Measurements from ENCODE around the gene FAM117A.
"Not testable (repeated sequence)": the region's sequence is repeated elsewhere in the genome, so short reads cannot be mapped to it uniquely, and the experiment has no call there.

FAM117A gene

DNA sequence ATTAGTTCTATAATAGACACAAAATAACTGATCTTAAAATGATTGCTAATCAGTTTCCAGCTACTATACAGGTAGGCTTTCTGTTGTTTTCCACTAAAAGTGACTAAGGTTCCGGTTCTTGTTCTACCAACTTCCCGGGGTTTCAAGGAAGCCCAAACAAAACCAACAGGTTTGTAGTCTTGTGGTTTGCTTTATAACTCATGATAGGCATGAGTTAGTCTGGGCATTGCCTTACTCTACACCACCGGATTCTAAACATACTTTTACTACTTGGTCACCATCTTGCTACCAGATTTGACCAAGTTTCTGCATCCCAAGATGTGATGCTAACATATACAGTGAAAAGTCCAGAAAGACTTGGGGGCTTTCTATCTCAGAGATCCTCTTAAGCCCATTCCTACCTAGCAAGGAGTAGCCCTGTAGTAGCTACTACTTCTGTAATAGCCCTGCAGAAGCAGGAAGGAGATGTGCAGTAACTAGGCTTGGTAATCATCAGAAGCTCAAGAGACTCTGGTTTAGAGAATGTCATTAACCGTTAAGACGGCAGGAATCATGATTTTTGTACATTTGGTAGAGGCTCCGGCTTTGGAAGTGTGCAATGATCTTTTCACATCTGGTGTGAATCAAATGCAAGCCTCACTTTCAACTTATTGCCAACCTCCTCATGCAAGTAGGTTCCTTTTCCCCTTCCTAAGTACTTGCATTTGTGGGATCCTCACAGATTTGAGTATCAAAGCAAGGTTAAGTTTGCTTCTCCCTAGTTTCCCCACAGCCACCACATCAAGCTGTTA lies 1.6 kb downstream of the FAM117A start:
- DNase-seq = no peak

- no peak for DNase-seq
These were observed 2.9 kb downstream of the FAM117A start for GRCh38 chr17:49760932-49761558.

- no peak for DNase-seq
These were observed 3.6 kb downstream of the FAM117A start for GRCh38 chr17:49760296-49760695.

DNA sequence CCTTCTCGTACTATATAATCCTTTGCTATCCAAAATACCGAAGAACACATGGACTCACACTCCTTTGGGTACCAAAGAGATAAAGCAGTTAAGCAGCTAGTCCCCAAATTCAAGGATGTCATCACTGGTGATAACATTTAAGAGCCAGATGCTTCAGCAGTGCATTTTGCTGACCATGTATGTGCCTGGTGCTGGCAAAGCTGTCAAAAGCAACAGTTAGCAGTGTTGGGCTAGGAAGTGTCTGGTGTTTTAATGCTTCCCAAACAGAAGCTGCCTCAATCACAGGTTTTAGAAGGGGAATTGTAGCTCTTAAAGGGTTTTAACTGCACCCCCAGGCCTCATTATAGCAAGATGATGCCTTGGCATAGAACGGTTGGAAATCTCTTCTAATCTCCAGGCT lies 4.7 kb downstream of the FAM117A start:
- DNase-seq = no peak

- DNase-seq = not testable (repeated sequence)
These were observed 5.4 kb downstream of the FAM117A start for GRCh38 chr17:49758464-49759010.

DNA sequence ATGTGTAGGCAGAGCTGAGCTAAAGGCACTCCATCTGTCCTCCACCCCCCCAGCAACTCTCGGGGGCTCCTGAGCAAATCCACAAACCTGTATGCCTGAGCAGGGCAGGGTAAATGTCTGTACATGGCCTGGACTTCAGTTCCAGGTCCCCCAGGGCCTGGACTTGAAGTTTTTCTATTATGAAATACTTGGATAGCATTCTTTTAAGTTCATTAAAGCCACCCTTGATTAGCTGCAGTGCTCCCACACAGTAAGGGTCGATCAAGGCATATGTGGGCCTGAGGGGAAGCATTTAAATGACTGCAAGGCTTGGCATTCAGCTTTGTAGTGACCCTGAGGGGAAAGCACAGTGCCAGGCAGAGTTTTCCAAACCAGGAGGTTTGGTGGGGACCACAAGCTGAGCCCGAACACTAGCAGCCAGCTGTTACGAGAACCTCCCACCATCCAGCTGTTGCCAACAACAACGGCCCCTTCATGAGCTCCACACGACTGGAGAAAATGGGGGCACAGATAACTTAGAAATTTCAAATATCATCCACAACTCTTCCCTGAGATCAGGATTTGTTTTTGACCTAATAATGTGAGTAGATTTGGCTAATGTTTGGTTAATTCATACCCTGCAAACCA lies 6.7 kb downstream of the FAM117A start:
- no peak for DNase-seq

DNA sequence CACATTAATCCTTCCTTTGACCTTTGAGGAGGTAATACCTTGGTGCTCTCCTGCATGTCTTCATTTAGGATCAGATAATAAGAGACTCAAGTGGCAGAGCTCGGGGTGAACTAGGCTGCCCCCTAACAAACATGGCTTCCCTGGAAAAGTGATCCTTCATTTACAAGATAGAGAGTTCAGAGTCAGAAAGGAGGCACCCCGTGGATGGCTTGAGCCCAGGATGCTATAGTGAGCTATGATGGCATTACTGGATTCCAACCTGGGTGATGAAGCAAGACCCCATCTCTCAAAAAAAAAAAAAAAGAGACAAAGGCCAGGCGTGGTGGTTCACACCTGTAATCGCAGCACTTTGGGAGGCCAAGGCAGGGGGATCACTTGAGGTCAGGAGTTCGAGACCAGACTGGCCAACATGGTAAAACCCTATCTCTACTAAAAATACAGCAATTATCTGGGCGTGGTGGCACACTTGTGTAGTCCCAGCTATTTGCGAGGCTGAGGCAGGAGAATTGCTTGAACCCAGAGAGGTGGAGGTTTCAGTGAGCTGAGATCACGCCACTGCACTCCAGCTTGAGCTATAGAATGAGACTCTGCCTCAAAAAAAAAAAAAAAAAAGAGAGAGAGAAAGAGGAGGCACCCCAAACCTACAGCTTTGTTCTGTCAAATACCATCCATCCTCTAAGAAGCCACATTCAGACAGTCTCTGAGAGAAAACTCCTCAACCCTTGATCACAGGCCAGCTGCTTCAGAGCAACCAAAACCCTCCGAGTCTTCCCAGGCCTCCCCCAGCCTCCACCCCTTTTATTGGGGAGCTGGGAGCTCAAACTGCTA lies 7.4 kb downstream of the FAM117A start:
- DNase-seq = no peak

DNA sequence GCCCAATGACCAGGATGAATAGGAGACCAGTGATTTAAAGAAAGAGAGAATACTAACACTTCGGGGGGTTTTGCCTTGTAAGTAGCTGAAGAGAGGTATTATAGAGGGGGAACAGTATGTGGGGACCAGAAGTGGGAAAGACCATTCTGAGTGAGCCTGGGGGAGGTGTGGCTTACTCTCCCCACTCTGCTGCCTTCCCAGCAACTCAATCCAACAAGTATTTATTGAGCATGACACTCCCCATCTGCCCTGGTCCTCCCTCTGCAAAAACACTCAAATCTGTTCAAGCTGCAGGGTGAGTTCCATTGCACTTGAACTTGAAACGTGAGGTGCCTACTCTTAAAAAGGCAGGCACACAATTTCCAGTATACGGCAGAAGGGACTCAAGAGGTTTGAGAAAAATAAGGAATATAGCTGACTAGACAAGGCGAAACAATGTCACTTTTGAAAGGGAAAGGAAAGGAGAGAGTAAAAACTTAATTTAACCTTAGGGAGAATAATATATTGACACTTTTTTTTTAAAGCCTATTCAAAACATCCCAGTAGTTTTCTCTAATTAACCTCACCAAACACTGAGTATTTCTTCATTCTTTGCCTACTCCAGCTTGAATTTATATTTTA lies 8.2 kb downstream of the FAM117A start:
- no peak for DNase-seq

- DNase-seq = no peak
These were observed 10.0 kb downstream of the FAM117A start for GRCh38 chr17:49753959-49754391.

- no peak for DNase-seq
These were observed 11.4 kb downstream of the FAM117A start for GRCh38 chr17:49752508-49752907.

DNA sequence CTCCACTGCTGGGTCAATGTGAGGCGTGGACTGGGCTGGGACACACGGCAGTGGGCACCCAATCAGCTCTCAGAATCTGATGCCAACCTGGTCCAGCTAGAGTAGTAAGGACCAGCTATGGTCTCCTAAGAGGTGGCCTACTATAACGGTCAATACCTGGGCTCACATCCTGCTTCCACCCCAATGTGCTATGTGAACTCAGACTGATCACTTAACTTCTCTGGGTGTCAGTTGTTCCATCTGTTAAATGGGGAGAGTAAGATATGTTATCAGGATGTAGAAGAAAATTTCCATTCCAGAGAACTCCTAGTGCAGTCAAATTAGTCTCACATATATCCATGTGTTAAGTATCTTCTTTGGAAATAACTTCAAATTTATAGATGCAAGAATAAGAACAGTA lies 14.2 kb downstream of the FAM117A start:
- DNase-seq = no peak

DNA sequence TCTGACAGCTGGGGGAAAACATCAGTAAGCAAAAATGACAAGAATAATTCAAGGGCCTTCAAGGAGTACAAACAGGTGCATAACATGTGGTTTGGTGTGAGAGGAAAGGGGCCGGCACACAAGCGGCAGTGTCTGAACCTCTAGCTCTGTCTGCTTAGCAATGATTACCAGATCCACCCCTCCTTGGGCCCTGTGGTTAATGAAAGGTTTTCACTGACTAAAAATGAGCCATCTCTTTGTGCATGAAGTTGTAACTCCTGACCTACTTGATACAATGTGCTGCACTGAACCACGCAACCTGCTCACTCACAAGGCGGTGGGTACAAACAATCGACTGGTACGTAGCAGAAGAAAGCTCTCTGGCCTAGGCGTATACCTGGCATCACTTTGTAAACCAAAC lies 15.1 kb downstream of the FAM117A start:
- no peak for DNase-seq

GRCh38 chr17:49748223-49748622 lies 15.7 kb downstream of the FAM117A start:
- DNase-seq = no peak

- DNase-seq = no peak
These were observed 16.3 kb downstream of the FAM117A start for GRCh38 chr17:49747632-49748031.

GRCh38 chr17:49746791-49747490 lies 17.0 kb downstream of the FAM117A start:
- DNase-seq = no peak

GRCh38 chr17:49745175-49746139 lies 18.5 kb downstream of the FAM117A start:
- DNase-seq = no peak

- no peak for DNase-seq
These were observed 21.7 kb downstream of the FAM117A start for GRCh38 chr17:49742166-49742638.

DNA sequence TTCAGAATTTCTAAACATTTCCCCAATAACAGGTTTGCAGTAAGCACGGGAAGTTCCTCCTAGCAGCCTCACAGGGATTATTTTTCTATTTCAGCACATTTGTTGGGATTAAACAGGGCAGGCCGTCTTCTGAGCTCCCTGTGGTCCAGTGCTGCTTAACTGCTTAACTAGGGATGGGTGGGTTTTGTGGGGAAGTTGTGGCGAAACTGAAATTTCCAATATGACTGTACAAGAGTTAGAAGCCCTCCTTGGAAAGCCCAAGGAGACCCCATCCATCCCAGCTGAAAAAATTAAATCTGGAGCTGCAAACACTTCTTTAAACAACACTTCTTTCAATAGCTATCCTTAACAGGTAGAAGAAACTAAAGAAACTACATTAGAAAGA lies 22.2 kb downstream of the FAM117A start:
- DNase-seq = no peak

- DNase-seq = no peak
These were observed 22.8 kb downstream of the FAM117A start for GRCh38 chr17:49741009-49741691.

Measured in NCI-H146 (cell line).